ENCODE measurements around the gene NOL12.
A peak's percentile ranks its signal among the peaks of the same experiment; 100 is the strongest.

The NOL12 gene

GRCh38 chr22:37659066-37659896 lies 26.9 kb upstream of the NOL12 start:
- no peak for DNase-seq (ENCODE audit: low read depth)

GRCh38 chr22:37659897-37660708 lies 26.0 kb upstream of the NOL12 start:
- no peak for DNase-seq (ENCODE audit: low read depth)

- DNase-seq (ENCODE audit: low read depth) = no peak
These were observed 25.5 kb upstream of the NOL12 start for GRCh38 chr22:37660709-37661045.

- peak; percentile 79 for DNase-seq (ENCODE audit: low read depth)
These were observed 24.8 kb upstream of the NOL12 start for GRCh38 chr22:37661160-37661924.

- DNase-seq (ENCODE audit: low read depth) = no peak
These were observed 24.1 kb upstream of the NOL12 start for GRCh38 chr22:37662039-37662438.

- DNase-seq (ENCODE audit: low read depth) = peak; percentile 80
These were observed 22.5 kb upstream of the NOL12 start for GRCh38 chr22:37663521-37664140.

GRCh38 chr22:37664249-37665101 lies 21.7 kb upstream of the NOL12 start:
- DNase-seq (ENCODE audit: low read depth) = no peak

GRCh38 chr22:37665487-37665886 lies 20.7 kb upstream of the NOL12 start:
- DNase-seq (ENCODE audit: low read depth) = no peak

GRCh38 chr22:37669586-37669985 lies 16.6 kb upstream of the NOL12 start:
- peak; percentile 39 for DNase-seq (ENCODE audit: low read depth)

GRCh38 chr22:37672206-37672919 lies 13.8 kb upstream of the NOL12 start:
- DNase-seq (ENCODE audit: low read depth) = no peak

- no peak for DNase-seq (ENCODE audit: low read depth)
These were observed 13.2 kb upstream of the NOL12 start for GRCh38 chr22:37672920-37673455.

- DNase-seq (ENCODE audit: low read depth) = no peak
These were observed 11.9 kb upstream of the NOL12 start for GRCh38 chr22:37674248-37674647.

GRCh38 chr22:37674951-37675929 lies 10.9 kb upstream of the NOL12 start, which contains the start of gene LGALS1:
Gene LGALS1, plus strand, starts transcription at chr22:37675636. Its CDS starts 67 bp downstream, at chr22:37675703.
- DNase-seq (ENCODE audit: low read depth) = peak; percentile 92

- peak; percentile 53 for DNase-seq (ENCODE audit: low read depth)
These were observed 10.0 kb upstream of the NOL12 start for GRCh38 chr22:37675930-37676735.

- peak; percentile 96 for DNase-seq (ENCODE audit: low read depth)
These were observed 9.2 kb upstream of the NOL12 start for GRCh38 chr22:37676736-37677492.

GRCh38 chr22:37677493-37677974 lies 8.6 kb upstream of the NOL12 start:
- no peak for DNase-seq (ENCODE audit: low read depth)

GRCh38 chr22:37678372-37678771 lies 7.8 kb upstream of the NOL12 start:
- no peak for DNase-seq (ENCODE audit: low read depth)

Data from amniotic epithelial cell (primary cell).